H9 (cell line): Measurements from ENCODE around the gene PRR29. TPM values are rescaled to one million over a fixed set of nuclear protein-coding genes. Genes with fewer than 3 reads are reported as not detected.

Source experiments
- DNase-seq: peaks from one replicate; pipeline ENCODE4 v3.0.0-alpha.2; 2017
- H2AFZ ChIP-seq: one replicate; pipeline ENCODE4 v1.6.1; 2013; ENCODE audit warnings: mild to moderate bottlenecking, low read length, control low read depth, moderate library complexity
- H2AK5ac ChIP-seq: 2 replicates; pipeline ENCODE4 v1.6.1; 2013; ENCODE audit warnings: low read length, control low read depth, mixed read lengths; ENCODE audit not compliant: insufficient read length
- H2BK120ac ChIP-seq: one replicate; pipeline ENCODE4 v1.6.1; 2013; ENCODE audit warnings: low read depth, mild to moderate bottlenecking, low read length, control low read depth, inconsistent platforms; ENCODE audit not compliant: poor library complexity, severe bottlenecking
- H2BK12ac ChIP-seq: 2 replicates; pipeline ENCODE4 v1.6.1; 2013; ENCODE audit warnings: low read length, control low read depth, mixed read lengths, low read depth; ENCODE audit not compliant: insufficient read length
- H2BK15ac ChIP-seq: 2 replicates; pipeline ENCODE4 v1.6.1; 2013; ENCODE audit warnings: low read depth, low read length, control low read depth
- H2BK20ac ChIP-seq: one replicate; pipeline ENCODE4 v1.6.1; 2013; ENCODE audit warnings: low read depth, mild to moderate bottlenecking, low read length, control low read depth, inconsistent platforms; ENCODE audit not compliant: poor library complexity, severe bottlenecking
- H2BK5ac ChIP-seq: 2 replicates; pipeline ENCODE4 v1.6.1; 2013; ENCODE audit warnings: low read length, control low read depth, mixed read lengths; ENCODE audit not compliant: insufficient read length
- H3K14ac ChIP-seq: 2 replicates; pipeline ENCODE4 v1.6.1; 2013; ENCODE audit warnings: low read length, control low read depth; ENCODE audit not compliant: insufficient read depth
- H3K18ac ChIP-seq: 2 replicates; pipeline ENCODE4 v1.6.1; 2013; ENCODE audit warnings: low read depth, mild to moderate bottlenecking, mixed read lengths, low read length, control low read depth; ENCODE audit not compliant: insufficient read length
- H3K23ac ChIP-seq: 2 replicates; pipeline ENCODE4 v1.6.1; 2013; ENCODE audit warnings: low read length, control low read depth, mixed read lengths, low read depth; ENCODE audit not compliant: insufficient read length
- H3K23me2 ChIP-seq: 2 replicates; pipeline ENCODE4 v1.6.1; 2013; ENCODE audit warnings: low read depth, mild to moderate bottlenecking, mixed read lengths, low read length, control low read depth; ENCODE audit not compliant: insufficient read length, poor library complexity, severe bottlenecking
- H3K27ac ChIP-seq: 2 replicates; pipeline ENCODE4 v1.5.1; 2013; ENCODE audit warnings: low read length, control low read depth, mixed read lengths, low read depth; ENCODE audit not compliant: insufficient read length
- H3K27me3 ChIP-seq: 2 replicates; pipeline ENCODE4 v1.6.1; 2013; ENCODE audit warnings: low read length, control low read depth, inconsistent platforms; ENCODE audit not compliant: insufficient read depth
- H3K4ac ChIP-seq: 2 replicates; pipeline ENCODE4 v1.6.1; 2013; ENCODE audit warnings: low read depth, mild to moderate bottlenecking, control low read depth, inconsistent platforms, low read length, moderate library complexity
- H3K4me1 ChIP-seq: 2 replicates; pipeline ENCODE4 v1.6.1; 2013; ENCODE audit warnings: low read length, control low read depth, inconsistent platforms; ENCODE audit not compliant: insufficient read depth
- H3K4me2 ChIP-seq: 2 replicates; pipeline ENCODE4 v1.6.1; 2013; ENCODE audit warnings: low read length, control low read depth, mixed read lengths; ENCODE audit not compliant: insufficient read length, insufficient read depth
- H3K56ac ChIP-seq: 2 replicates; pipeline ENCODE4 v1.6.1; 2013; ENCODE audit warnings: low read depth, mild to moderate bottlenecking, mixed read lengths, low read length, control low read depth; ENCODE audit not compliant: insufficient read length
- H3K79me1 ChIP-seq: 2 replicates; pipeline ENCODE4 v1.6.1; 2013; ENCODE audit warnings: low read depth, mild to moderate bottlenecking, moderate library complexity, low read length, control low read depth, inconsistent platforms; ENCODE audit not compliant: insufficient read depth, poor library complexity, severe bottlenecking
- H3K79me2 ChIP-seq: 2 replicates; pipeline ENCODE4 v1.6.1; 2013; ENCODE audit warnings: low read length, control low read depth, inconsistent platforms; ENCODE audit not compliant: insufficient read depth
- H3K9ac ChIP-seq: 2 replicates; pipeline ENCODE4 v1.6.1; 2013; ENCODE audit warnings: low read length, control low read depth, mixed read lengths; ENCODE audit not compliant: insufficient read length; ENCODE audit errors: extremely low read depth
- H3K9me3 ChIP-seq: one replicate; pipeline ENCODE4 v1.6.1; 2013; ENCODE audit warnings: low read depth, low read length, inconsistent platforms; ENCODE audit not compliant: control insufficient read depth
- H3T11ph ChIP-seq: one replicate; pipeline ENCODE4 v1.6.1; 2013; ENCODE audit warnings: mild to moderate bottlenecking, low read length, control low read depth, inconsistent platforms
- H4K20me1 ChIP-seq: one replicate; pipeline ENCODE4 v1.6.1; 2013; ENCODE audit not compliant: control insufficient read depth, insufficient read length, insufficient read depth
- H4K5ac ChIP-seq: 2 replicates; pipeline ENCODE4 v1.6.1; 2013; ENCODE audit warnings: low read depth, mild to moderate bottlenecking, mixed read lengths, low read length, control low read depth; ENCODE audit not compliant: insufficient read length
- H4K8ac ChIP-seq: replicated peaks from 2 replicates; pipeline ENCODE4 v1.6.1; 2013; ENCODE audit warnings: low read length, control low read depth, mixed read lengths, low read depth; ENCODE audit not compliant: insufficient read length
- H4K91ac ChIP-seq: 2 replicates; pipeline ENCODE4 v1.6.1; 2013; ENCODE audit warnings: low read depth, mild to moderate bottlenecking, moderate library complexity, mixed read lengths, low read length, control low read depth; ENCODE audit not compliant: insufficient read length
- H3K27ac Mint-ChIP-seq, 3 experiments: 2 replicates in 2 of 3; 3 replicates in 1 of 3; pipeline ENCODE4 v1.8.0; 2020 to 2021; ENCODE audit warnings: mixed read lengths in 3 of 3, mild to moderate bottlenecking in 1 of 3, moderate library complexity in 1 of 3
- H3K27me3 Mint-ChIP-seq: 2 replicates; pipeline ENCODE4 v1.8.0; 2021; ENCODE audit warnings: low read depth, mild to moderate bottlenecking, moderate library complexity, mixed read lengths
- H3K36me3 Mint-ChIP-seq, 3 experiments: 2 replicates in 2 of 3; 3 replicates in 1 of 3; pipeline ENCODE4 v1.8.0; 2020 to 2021; ENCODE audit warnings: low read depth in 3 of 3, mixed read lengths in 3 of 3; ENCODE audit not compliant: insufficient read depth in 1 of 3
- H3K4me1 Mint-ChIP-seq, 2 experiments: 2 replicates each; pipeline ENCODE4 v1.8.0; 2020; ENCODE audit warnings: mixed read lengths in 2 of 2
- H3K4me3 Mint-ChIP-seq, 2 experiments: 2 replicates in 1 of 2; 3 replicates in 1 of 2; pipeline ENCODE4 v1.8.0; 2020 to 2021; ENCODE audit warnings: mild to moderate bottlenecking in 2 of 2, mixed read lengths in 2 of 2, moderate library complexity in 1 of 2
- H3K9me3 Mint-ChIP-seq, 2 experiments: 2 replicates in 1 of 2; 3 replicates in 1 of 2; pipeline ENCODE4 v1.8.0; 2020; ENCODE audit warnings: mild to moderate bottlenecking in 2 of 2, mixed read lengths in 2 of 2, moderate library complexity in 1 of 2
- WGBS: extraction: QIAGEN DNeasy Blood & Tissue Kit; methylation state at CpG from one replicate; pipeline ENCODE4 v1.1.7; 2013; ENCODE audit warnings: missing lambda C conversion rate, low lambda C conversion rate, mixed read lengths; ENCODE audit not compliant: insufficient read length; ENCODE audit errors: extremely low coverage; 5-methylcytosine and 5-hydroxymethylcytosine counted together
- total RNA-seq: library from RNA; stranded (reverse); gene quantifications from 2 replicates; pipeline ENCODE4 v1.2.1, GENCODE V29; 2021
- TF ChIP-seq, protein P1 (sequence below): fragments of 200-600 bp; sonication (generic); conservative IDR thresholded peaks from 3 replicates; pipeline ENCODE4 v1.8.0; 2021; ENCODE audit warnings: antibody characterized with exemption, mild to moderate bottlenecking

Gene PRR29
- total RNA-seq, 1 experiment from 2014 or later, result 0.87 TPM

DNA sequence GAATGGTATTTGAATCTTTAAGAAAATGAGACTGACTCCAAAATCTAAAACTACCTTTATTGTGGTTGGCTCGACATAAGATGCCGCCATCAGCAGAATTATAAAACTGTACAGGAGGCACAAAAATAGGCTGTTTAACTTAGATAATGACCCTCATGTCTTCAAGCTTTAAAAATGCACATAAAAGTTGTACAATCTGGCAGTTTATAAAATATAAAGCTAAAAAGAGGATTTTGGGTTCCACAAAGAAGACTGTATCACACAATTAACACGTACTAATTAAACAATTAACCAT, 40.9 kb downstream of the PRR29 start:
- Histone ChIP-seq H3K14ac (no peak overlapping the region), H4K20me1 (no peaks in the 10 kb centered on the region), H3K23me2 (no peaks in the 10 kb centered on the region), H3K27ac (no peak overlapping the region), H2BK12ac (no peak overlapping the region), H3K4me1 (no peaks in the 10 kb centered on the region), H3K9me3 (no peaks in the 10 kb centered on the region), H3K18ac (no peak overlapping the region), H3K27me3 (no peaks in the 10 kb centered on the region), H4K8ac (no peak overlapping the region), H4K91ac (no peak overlapping the region), H2BK20ac (no peak overlapping the region), H3K56ac (no peak overlapping the region), H3K9ac (no peak overlapping the region), H2BK15ac (no peak overlapping the region), H3K4ac (no peak overlapping the region), H2AFZ (no peak overlapping the region), H3K79me1 (no peaks in the 10 kb centered on the region), H2AK5ac (no peak overlapping the region), H3K23ac (no peak overlapping the region), H3K79me2 (no peaks in the 10 kb centered on the region), H3K4me2 (no peak overlapping the region), H3T11ph (no peak overlapping the region), H4K5ac (no peak overlapping the region), H2BK120ac (no peak overlapping the region), H2BK5ac (no peak overlapping the region)
- Mint-ChIP-seq H3K36me3 (peaks cover 0 to 8% (median 1%) of the 10 kb centered on the region in 3 experiments; a peak in 1 of 7 replicates), H3K4me1 (peaks cover 4 to 8% of the 10 kb centered on the region in 2 experiments; a peak in 3 of 4 replicates), H3K4me3 (no peak overlapping the region), H3K27ac (no peak overlapping the region), H3K9me3 (no peaks in the 10 kb centered on the region), H3K27me3 (no peaks in the 10 kb centered on the region)
- no CpG with 5 or more reads among the region's 3 CpGs for WGBS
- no peak for DNase-seq
- TF ChIP-seq, protein P1, sequence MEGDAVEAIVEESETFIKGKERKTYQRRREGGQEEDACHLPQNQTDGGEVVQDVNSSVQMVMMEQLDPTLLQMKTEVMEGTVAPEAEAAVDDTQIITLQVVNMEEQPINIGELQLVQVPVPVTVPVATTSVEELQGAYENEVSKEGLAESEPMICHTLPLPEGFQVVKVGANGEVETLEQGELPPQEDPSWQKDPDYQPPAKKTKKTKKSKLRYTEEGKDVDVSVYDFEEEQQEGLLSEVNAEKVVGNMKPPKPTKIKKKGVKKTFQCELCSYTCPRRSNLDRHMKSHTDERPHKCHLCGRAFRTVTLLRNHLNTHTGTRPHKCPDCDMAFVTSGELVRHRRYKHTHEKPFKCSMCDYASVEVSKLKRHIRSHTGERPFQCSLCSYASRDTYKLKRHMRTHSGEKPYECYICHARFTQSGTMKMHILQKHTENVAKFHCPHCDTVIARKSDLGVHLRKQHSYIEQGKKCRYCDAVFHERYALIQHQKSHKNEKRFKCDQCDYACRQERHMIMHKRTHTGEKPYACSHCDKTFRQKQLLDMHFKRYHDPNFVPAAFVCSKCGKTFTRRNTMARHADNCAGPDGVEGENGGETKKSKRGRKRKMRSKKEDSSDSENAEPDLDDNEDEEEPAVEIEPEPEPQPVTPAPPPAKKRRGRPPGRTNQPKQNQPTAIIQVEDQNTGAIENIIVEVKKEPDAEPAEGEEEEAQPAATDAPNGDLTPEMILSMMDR, result no peak
